Brain microvascular endothelial cell (primary cell): ENCODE results near the gene CLPTM1L.
A peak's percentile ranks its signal among the peaks of the same experiment; 100 is the strongest.

Experiments used
- DNase-seq: peaks from one replicate; pipeline ENCODE4 v3.0.0-alpha.2; 2020
- H3K27ac ChIP-seq: fragments of 250-450 bp; sonication (Bioruptor Pico); 2 replicates; pipeline ENCODE4 v1.5.1; 2020; ENCODE audit warnings: mild to moderate bottlenecking, moderate library complexity
- H3K27me3 ChIP-seq: fragments of 250-450 bp; sonication (Bioruptor Pico); replicated peaks from 2 replicates; pipeline ENCODE4 v1.5.1; 2020; ENCODE audit warnings: mild to moderate bottlenecking
- H3K36me3 ChIP-seq: fragments of 250-450 bp; sonication (Bioruptor Pico); replicated peaks from 2 replicates; pipeline ENCODE4 v1.5.1; 2020; ENCODE audit warnings: mild to moderate bottlenecking
- H3K4me3 ChIP-seq: 2 replicates; pipeline ENCODE4 v1.5.1; 2011; ENCODE audit warnings: low read depth, mild to moderate bottlenecking, control low read depth, low read length, moderate library complexity
- in situ Hi-C: cut with HindIII; loops from 2 replicates; pipeline ENCODE4 v1.10.0; 2017; ENCODE audit warnings: low sequenced_read_pairs, low pct_ligation_motif_present
- TF ChIP-seq, protein P1 (sequence below): IDR thresholded peaks from 2 replicates; pipeline ENCODE4 v1.5.1; 2011; ENCODE audit warnings: low read depth, mild to moderate bottlenecking, moderate library complexity, low read length, control low read depth, inconsistent platforms; ENCODE audit errors: missing control alignments

The CLPTM1L gene, protein sequence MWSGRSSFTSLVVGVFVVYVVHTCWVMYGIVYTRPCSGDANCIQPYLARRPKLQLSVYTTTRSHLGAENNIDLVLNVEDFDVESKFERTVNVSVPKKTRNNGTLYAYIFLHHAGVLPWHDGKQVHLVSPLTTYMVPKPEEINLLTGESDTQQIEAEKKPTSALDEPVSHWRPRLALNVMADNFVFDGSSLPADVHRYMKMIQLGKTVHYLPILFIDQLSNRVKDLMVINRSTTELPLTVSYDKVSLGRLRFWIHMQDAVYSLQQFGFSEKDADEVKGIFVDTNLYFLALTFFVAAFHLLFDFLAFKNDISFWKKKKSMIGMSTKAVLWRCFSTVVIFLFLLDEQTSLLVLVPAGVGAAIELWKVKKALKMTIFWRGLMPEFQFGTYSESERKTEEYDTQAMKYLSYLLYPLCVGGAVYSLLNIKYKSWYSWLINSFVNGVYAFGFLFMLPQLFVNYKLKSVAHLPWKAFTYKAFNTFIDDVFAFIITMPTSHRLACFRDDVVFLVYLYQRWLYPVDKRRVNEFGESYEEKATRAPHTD

DNA sequence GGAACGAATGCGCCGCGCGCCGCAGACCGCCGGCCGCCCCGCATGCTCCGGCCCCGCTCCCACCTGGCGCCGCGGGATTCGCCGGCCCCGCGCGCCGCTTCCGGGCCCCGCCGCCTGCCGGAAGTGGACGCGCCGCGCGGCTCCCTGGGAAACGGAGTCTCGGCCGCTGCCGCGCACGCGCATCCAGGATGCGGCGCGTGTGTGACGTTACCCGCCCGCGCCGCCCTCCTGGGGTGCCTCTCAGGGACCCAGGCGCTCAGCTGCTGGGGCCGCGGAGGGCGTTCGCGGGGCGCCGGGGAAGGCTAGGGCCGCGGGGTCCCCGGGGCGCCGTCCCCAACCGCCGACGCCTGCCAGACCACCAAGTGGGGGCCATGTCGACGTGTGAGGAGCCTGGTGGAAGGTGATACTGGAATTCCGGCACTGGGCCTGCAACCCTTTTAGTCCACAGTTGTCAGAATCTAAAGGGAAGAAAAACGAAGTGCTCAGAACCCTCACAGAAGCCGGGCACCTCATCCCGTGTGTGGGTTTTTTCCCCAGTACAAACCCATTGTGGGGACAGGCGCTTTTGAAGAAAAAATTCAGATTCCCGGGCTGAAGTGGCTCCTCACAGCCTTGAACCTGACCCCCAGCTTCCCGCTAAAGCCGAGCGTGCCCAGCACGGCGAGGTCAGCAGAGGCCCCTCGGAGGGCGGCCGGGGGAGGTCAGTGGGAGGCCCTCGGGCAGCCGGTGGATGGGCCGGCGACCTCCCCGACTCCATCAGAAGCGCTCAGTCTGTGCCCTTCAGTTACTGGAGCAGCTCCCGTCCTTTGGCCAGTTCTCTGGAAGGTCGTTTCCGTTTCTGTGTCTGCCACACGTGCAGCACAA, at the start of gene CLPTM1L:
CLPTM1L (minus strand) TSS at position 125 of the 864 bp plus-strand sequence. CDS start 258 bp downstream, outside the sequence.
- Histone ChIP-seq H3K36me3 (peaks cover 26% of the 10 kb centered on the region), H3K27ac (peak within 1 kb of the TSS; percentile 92), H3K4me3 (peak within 1 kb of the TSS; percentile 84), H3K27me3 (no peaks in the 10 kb centered on the region)
- peak; percentile 59 for DNase-seq
- in situ Hi-C loops = no loop called here
- TF ChIP-seq, protein P1, sequence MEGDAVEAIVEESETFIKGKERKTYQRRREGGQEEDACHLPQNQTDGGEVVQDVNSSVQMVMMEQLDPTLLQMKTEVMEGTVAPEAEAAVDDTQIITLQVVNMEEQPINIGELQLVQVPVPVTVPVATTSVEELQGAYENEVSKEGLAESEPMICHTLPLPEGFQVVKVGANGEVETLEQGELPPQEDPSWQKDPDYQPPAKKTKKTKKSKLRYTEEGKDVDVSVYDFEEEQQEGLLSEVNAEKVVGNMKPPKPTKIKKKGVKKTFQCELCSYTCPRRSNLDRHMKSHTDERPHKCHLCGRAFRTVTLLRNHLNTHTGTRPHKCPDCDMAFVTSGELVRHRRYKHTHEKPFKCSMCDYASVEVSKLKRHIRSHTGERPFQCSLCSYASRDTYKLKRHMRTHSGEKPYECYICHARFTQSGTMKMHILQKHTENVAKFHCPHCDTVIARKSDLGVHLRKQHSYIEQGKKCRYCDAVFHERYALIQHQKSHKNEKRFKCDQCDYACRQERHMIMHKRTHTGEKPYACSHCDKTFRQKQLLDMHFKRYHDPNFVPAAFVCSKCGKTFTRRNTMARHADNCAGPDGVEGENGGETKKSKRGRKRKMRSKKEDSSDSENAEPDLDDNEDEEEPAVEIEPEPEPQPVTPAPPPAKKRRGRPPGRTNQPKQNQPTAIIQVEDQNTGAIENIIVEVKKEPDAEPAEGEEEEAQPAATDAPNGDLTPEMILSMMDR = no peak

DNA sequence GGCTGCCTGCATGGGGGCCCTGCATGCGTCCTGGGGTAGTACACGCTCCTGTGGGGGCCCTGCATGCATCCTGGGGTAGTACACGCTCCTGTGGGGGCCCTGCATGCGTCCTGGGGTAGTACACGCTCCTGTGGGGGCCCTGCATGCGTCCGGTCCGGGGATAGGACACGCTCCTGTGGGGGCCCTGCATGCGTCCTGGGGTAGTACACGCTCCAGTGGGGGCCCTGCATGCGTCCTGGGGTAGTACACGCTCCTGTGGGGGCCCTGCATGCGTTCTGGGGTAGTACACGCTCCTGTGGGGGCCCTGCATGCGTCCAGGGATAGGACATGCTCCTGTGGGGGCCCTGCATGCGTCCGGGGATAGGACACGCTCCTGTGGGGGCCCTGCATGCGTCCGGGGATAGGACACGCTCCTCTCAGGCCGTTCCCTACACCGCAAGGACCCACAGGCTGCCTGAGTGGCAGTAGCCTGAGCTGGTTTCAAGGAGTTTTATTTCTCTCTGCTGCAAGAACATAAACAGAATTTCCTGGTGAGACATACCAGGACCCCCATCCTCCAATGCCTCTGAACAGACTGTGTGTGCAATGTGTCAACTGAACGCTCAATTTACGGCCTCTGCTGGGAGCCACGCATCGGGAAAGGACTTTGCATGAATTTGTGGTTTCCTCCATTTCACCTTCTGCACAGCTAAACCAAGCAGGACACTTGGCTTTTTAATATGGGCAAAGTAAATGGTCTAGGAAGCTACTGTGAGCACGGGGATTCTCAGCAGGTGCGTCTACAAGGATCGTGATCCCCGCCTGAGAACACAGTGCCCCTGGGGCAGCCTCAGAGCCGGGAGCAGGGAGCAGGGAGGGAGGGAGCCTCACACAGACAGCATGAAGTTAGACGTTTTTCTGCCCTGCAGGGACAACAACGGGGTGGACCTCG, 48.9 kb upstream of the CLPTM1L start:
- TF ChIP-seq, protein P1 = no peak
- H3K27ac ChIP-seq = no peak overlapping the region
- in situ Hi-C loops = no loop called here
- no peak for DNase-seq
- H3K36me3 ChIP-seq = no peaks in the 10 kb centered on the region
- no peaks in the 10 kb centered on the region for H3K27me3 ChIP-seq
- no peak overlapping the region for H3K4me3 ChIP-seq

DNA sequence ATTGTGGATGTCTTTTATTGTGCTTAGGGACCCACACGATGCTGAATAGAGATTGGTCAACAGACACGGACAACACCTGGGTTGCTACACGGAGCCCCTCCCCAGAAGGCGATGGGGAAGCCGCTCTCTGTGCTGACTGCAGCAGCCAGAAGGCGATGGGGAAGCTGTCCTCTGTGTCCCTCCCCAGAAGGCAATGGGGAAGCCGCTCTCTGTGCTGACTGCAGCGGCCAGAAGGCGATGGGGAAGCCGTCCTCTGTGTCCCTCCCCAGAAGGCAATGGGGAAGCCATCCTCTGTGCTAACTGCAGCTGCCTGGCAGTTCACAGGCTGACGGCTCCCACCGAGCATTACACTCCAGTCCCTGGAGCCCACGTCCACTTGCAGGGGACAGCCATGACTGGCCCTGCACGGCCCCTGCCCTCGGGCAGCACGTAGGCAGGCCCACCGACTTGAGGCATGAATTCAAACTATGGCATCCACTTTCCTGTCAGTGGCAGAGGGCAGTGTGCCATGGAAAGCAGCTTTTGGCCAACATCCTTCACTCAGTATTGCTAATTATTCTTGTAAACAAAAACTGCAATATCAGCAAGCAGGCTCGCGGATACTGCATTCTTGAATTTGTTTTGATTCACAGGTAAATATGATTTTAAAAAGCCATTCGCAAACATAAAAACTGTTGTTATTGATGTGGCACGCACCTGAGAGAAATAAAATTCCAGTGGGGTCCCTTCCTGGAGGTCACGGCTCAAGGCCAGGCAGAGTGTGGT, 48.1 kb upstream of the CLPTM1L start:
- no peak for DNase-seq
- H3K27me3 ChIP-seq = peaks cover 2% of the 10 kb centered on the region
- H3K36me3 ChIP-seq = no peaks in the 10 kb centered on the region
- in situ Hi-C loops = no loop called here
- TF ChIP-seq, protein P1 = no peak
- H3K27ac ChIP-seq = no peak overlapping the region
- H3K4me3 ChIP-seq = no peak overlapping the region

DNA sequence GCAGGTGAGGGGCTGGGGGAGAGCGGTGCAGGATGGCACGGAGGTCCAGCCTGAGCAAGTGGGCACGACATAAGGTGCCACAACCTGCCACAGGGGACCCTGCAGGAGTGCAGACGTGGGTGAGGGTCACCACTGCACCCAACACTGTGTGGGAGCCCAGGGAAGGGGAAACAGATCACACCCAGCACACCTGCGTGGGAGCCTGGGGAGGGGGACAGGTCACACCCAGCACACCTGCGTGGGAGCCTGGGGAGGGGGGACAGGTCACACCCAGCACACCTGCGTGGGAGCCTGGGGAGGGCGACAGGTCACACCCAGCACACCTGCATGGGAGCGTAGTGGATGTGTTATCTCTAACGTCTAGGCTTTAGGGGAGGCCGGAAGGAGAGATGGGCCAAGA, 47.4 kb upstream of the CLPTM1L start:
- Histone ChIP-seq H3K27ac (no peak overlapping the region), H3K36me3 (no peaks in the 10 kb centered on the region), H3K4me3 (no peak overlapping the region), H3K27me3 (peaks cover 2% of the 10 kb centered on the region)
- in situ Hi-C loops = no loop called here
- no peak for DNase-seq
- TF ChIP-seq, protein P1 = no peak

DNA sequence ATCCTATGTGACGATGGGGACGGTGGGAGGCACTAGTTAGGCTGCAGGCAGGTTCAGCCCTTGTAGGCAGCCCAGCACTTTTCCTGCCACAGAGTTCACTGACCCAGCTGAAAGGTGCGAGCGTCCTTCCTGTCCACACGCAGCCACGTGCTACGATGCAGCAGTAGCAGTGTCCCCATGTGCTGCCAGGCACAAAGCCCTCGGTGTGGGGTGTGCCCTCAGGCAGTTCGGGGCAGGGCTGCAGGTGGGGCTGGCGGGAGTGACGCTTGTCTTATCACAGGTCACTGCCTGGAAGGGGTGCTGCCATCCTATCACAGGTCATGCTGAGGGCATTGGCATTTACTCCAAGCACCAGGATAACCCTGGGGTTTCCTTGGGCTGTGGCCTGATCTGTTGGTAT, 46.8 kb upstream of the CLPTM1L start:
- TF ChIP-seq, protein P1 = no peak
- H3K36me3 ChIP-seq = no peaks in the 10 kb centered on the region
- peaks cover 7% of the 10 kb centered on the region for H3K27me3 ChIP-seq
- no peak overlapping the region for H3K27ac ChIP-seq
- H3K4me3 ChIP-seq = no peak overlapping the region
- DNase-seq = no peak
- in situ Hi-C loops = no loop called here
